BJ (cell line): ENCODE measurements around the gene HLA-A. TPM values are rescaled to one million over a fixed set of nuclear protein-coding genes. Genes with fewer than 3 reads are reported as not detected.

Source experiments
- CTCF ChIA-PET: fragments of 350-600 bp; formaldehyde crosslinking; extraction: SDS; loops from one replicate; lab custom pipeline; 2021; ENCODE audit warnings: antibody characterized with exemption, inconsistent platforms; lab: Yijun Ruan, JAX
- POLR2A ChIA-PET: fragments of 300-600 bp; sonication (Branson Sonifier 250); formaldehyde crosslinking; extraction: SDS; loops from one replicate; lab custom pipeline; 2021; ENCODE audit warnings: antibody characterized with exemption; lab: Charles Lee
- DNase-seq: peaks from one replicate; pipeline ENCODE4 v3.0.0-alpha.2; 2011; ENCODE audit warnings: low read depth
- H3K27me3 ChIP-seq: 2 replicates; pipeline ENCODE4 v1.6.0; 2011; ENCODE audit warnings: low read length; ENCODE audit not compliant: control insufficient read depth, insufficient read depth
- H3K36me3 ChIP-seq: 2 replicates; pipeline ENCODE4 v1.5.1; 2011; ENCODE audit warnings: low read length; ENCODE audit not compliant: control insufficient read depth, insufficient read depth
- H3K4me3 ChIP-seq: 2 replicates; pipeline ENCODE4 v1.5.1; 2011; ENCODE audit warnings: low read depth, mild to moderate bottlenecking, control low read depth, low read length
- polyA minus RNA-seq: library from RNA; depleted of rRNA, polyadenylated mRNA; stranded (reverse); fragments of >200 nt; gene quantifications from 2 replicates; pipeline ENCODE4 v1.2.3, GENCODE V29; 2011; rRNA and poly(A)+ RNA removed
- polyA plus RNA-seq: library from polyadenylated mRNA; depleted of rRNA; stranded (reverse); fragments of >200 nt; gene quantifications from 2 replicates; pipeline ENCODE4 v1.2.3, GENCODE V29; 2011; rRNA removed
- TF ChIP-seq, protein P1 (sequence below): IDR thresholded peaks from 2 replicates; pipeline ENCODE4 v1.5.1; 2011; ENCODE audit warnings: low read depth, mild to moderate bottlenecking, control low read depth, inconsistent platforms, low read length, moderate library complexity; ENCODE audit not compliant: insufficient read depth

The HLA-A gene
- polyA plus RNA-seq (505 and 737 TPM in 2 replicates), polyA minus RNA-seq (47.1 and 51.3 TPM in 2 replicates)

DNA sequence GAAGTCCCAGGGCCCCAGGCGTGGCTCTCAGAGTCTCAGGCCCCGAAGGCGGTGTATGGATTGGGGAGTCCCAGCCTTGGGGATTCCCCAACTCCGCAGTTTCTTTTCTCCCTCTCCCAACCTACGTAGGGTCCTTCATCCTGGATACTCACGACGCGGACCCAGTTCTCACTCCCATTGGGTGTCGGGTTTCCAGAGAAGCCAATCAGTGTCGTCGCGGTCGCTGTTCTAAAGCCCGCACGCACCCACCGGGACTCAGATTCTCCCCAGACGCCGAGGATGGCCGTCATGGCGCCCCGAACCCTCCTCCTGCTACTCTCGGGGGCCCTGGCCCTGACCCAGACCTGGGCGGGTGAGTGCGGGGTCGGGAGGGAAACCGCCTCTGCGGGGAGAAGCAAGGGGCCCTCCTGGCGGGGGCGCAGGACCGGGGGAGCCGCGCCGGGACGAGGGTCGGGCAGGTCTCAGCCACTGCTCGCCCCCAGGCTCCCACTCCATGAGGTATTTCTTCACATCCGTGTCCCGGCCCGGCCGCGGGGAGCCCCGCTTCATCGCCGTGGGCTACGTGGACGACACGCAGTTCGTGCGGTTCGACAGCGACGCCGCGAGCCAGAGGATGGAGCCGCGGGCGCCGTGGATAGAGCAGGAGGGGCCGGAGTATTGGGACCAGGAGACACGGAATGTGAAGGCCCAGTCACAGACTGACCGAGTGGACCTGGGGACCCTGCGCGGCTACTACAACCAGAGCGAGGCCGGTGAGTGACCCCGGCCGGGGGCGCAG, at the start of gene HLA-A:
TSS of gene HLA-A (plus strand) at position 258 of the 778 bp plus-strand sequence. CDS start at position 280, 22 bp downstream.
- Histone ChIP-seq H3K36me3 (peaks cover 7% of the 10 kb centered on the region), H3K27me3 (no peaks in the 10 kb centered on the region), H3K4me3 (peak within 1 kb of the TSS; percentile 92)
- POLR2A ChIA-PET, result no interaction called here
- DNase-seq, result peak; percentile 81
- CTCF ChIA-PET, result no interaction called here
- TF ChIP-seq, protein P1, sequence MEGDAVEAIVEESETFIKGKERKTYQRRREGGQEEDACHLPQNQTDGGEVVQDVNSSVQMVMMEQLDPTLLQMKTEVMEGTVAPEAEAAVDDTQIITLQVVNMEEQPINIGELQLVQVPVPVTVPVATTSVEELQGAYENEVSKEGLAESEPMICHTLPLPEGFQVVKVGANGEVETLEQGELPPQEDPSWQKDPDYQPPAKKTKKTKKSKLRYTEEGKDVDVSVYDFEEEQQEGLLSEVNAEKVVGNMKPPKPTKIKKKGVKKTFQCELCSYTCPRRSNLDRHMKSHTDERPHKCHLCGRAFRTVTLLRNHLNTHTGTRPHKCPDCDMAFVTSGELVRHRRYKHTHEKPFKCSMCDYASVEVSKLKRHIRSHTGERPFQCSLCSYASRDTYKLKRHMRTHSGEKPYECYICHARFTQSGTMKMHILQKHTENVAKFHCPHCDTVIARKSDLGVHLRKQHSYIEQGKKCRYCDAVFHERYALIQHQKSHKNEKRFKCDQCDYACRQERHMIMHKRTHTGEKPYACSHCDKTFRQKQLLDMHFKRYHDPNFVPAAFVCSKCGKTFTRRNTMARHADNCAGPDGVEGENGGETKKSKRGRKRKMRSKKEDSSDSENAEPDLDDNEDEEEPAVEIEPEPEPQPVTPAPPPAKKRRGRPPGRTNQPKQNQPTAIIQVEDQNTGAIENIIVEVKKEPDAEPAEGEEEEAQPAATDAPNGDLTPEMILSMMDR, result no peak

DNA sequence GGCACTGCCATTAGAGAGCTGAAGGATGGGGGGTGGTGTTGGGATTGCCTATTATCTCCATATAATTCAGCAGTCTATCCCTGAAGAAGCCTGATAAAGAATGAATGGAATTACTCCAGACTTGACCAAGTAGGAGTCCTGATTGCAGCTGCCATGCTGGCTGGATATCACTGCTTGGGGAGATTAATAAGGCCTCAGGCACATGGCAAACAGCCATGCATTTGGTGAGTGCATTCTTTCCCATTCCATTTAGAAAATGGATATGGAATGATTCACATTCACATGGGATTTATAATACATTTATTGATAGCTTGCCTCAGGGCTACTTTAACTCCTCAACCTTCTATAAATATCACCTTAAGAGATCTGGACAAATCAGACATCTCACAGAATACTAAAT, 49.6 kb upstream of the HLA-A start:
- DNase-seq, result no peak
- Histone ChIP-seq H3K4me3 (no peak overlapping the region), H3K27me3 (no peaks in the 10 kb centered on the region), H3K36me3 (no peaks in the 10 kb centered on the region)
- ChIA-PET POLR2A (no interaction called here), CTCF (interaction anchor here (1.0 kb wide), 1 partner anchor 121 kb away, joined by 3 read pairs; no protein-coding TSS in a partner anchor)
- TF ChIP-seq, protein P1, result no peak

DNA sequence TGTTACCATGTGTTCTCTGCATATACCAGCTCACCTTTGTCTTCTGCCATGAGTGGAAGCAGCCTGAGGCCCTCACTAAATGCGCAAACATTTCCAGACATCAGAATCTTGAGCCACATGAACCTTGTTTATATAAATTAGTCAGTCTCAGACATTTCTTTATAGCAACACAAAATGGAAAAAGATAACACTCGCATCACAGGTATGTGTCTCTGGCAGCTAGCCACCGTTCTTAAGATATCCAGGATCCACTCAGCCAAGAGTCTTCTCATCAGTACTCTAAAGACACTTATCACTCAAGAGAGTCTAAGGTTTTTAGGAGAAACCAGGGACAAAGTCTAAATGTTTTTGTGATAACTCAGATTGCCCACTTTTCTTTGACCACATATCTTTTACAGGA, 43.1 kb upstream of the HLA-A start:
- no peak overlapping the region for H3K4me3 ChIP-seq
- H3K27me3 ChIP-seq, result no peaks in the 10 kb centered on the region
- DNase-seq, result no peak
- no peaks in the 10 kb centered on the region for H3K36me3 ChIP-seq
- ChIA-PET CTCF (no interaction called here), POLR2A (no interaction called here)
- TF ChIP-seq, protein P1, result no peak

DNA sequence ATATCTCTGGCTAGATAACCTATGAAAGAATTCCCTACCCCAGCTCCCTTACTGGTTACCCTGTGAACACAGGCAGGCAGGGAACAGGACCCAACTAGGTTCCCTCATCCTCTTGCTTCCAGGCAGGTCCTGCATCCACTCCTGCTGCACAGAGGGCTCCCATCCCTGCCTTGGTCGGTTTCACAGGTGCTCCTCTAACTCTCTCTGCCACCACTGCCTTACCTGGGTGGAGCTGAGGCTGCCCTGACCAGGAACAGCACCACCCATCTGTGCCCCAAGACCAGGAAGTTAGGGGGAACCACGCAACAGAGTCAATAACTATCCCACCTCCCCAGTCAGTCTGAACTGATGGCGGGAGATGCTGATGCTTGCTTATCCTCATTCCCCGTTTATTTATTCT, 37.0 kb upstream of the HLA-A start:
- CTCF ChIA-PET, result no interaction called here
- no peak for DNase-seq
- TF ChIP-seq, protein P1, result no peak
- POLR2A ChIA-PET, result no interaction called here
- H3K27me3 ChIP-seq, result peaks cover 2% of the 10 kb centered on the region
- no peak overlapping the region for H3K4me3 ChIP-seq
- H3K36me3 ChIP-seq, result no peaks in the 10 kb centered on the region

DNA sequence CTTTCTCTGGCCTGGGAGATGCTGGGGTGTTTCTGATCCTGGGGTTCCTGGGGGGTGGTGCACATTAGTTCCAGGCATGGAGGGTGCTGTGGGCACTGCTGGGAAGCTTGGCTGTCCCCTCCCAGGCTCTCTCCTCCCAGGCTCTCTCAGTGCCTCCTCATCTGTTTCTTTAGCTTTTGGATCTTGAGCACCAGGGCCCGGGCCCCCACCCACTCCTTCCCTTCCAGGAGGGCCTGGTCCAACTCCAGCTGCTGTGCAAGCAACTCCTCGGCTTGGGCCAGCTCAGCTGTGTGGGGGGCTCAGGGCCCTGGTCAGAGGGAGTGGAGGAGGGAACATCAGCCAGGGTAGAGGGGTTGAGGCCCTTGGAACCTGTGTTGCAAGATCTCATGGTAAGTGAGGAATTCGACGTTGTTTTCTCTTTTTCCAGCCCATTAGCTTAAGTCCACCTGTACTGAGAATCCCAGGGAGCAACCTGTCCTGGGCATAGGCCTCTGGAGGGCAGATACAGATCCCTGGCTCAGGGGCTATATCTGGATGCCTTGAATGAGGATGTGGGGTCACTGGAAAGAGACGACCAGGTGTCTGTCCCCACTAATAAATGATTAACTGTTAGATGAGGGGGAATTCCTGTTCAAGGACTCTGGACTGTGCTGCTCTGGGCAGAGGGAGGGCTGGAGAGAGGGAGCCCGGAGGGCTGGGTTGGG, 34.5 kb upstream of the HLA-A start:
- TF ChIP-seq, protein P1, result no peak
- no peak for DNase-seq
- CTCF ChIA-PET, result no interaction called here
- Histone ChIP-seq H3K36me3 (no peaks in the 10 kb centered on the region), H3K27me3 (peaks cover 2% of the 10 kb centered on the region), H3K4me3 (no peak overlapping the region)
- POLR2A ChIA-PET, result no interaction called here
